GM12872 (cell line): Measurements from ENCODE around the gene CALY.

Experiments
- TF ChIP-seq, protein P1 (sequence below): IDR thresholded peaks from 3 replicates; pipeline ENCODE4 v1.5.1; 2011; ENCODE audit warnings: low read depth, mild to moderate bottlenecking, low read length, moderate library complexity; ENCODE audit not compliant: insufficient read depth

CALY gene

DNA sequence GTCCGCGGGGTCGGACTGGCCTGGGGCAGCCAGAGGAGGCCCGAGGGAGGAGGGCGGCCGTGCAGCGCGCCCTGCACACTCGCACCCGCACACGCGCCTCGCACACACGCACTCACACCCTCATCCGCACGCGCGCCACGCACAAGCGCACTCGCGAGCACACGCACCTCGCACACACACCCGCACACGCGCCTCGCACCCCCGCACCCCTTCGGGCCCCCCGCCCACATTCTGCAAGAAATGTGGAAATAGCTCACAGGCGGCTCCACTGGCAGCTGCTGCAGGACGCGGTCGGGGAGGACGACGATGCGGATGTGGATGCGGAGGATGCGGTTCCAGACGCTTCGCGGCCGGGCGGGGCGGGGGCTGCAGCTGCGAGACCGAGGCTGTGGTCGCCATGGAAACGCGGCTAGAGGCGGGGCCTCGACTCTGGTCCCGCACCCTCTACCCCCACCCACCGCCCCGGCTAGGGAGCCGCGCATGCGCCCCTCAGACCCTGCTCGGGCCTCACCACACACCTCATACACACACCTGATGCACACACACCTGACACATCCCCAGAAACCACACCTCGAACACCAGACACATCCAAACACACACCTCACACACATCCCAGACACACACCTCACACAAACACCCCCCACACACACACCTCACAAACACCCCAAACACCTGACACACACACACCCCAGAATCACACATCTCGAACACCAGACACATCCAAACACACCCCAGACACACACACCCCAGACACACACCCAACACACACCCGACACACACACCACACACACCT, at the start of gene CALY:
Gene CALY (minus strand): TSS at position 320 of the 793 bp plus-strand sequence. CDS start 7,907 bp downstream, outside the sequence.
- TF ChIP-seq, protein P1, sequence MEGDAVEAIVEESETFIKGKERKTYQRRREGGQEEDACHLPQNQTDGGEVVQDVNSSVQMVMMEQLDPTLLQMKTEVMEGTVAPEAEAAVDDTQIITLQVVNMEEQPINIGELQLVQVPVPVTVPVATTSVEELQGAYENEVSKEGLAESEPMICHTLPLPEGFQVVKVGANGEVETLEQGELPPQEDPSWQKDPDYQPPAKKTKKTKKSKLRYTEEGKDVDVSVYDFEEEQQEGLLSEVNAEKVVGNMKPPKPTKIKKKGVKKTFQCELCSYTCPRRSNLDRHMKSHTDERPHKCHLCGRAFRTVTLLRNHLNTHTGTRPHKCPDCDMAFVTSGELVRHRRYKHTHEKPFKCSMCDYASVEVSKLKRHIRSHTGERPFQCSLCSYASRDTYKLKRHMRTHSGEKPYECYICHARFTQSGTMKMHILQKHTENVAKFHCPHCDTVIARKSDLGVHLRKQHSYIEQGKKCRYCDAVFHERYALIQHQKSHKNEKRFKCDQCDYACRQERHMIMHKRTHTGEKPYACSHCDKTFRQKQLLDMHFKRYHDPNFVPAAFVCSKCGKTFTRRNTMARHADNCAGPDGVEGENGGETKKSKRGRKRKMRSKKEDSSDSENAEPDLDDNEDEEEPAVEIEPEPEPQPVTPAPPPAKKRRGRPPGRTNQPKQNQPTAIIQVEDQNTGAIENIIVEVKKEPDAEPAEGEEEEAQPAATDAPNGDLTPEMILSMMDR: no peak

- TF ChIP-seq, protein P1: no peak
Measured at GRCh38 chr10:133385214-133385613, 48.5 kb upstream of the CALY start.

GRCh38 chr10:133384071-133384470, 47.4 kb upstream of the CALY start:
- TF ChIP-seq, protein P1: no peak

GRCh38 chr10:133383551-133383950, 46.9 kb upstream of the CALY start:
- TF ChIP-seq, protein P1: no peak

GRCh38 chr10:133381036-133381435, 44.3 kb upstream of the CALY start:
- TF ChIP-seq, protein P1: no peak

DNA sequence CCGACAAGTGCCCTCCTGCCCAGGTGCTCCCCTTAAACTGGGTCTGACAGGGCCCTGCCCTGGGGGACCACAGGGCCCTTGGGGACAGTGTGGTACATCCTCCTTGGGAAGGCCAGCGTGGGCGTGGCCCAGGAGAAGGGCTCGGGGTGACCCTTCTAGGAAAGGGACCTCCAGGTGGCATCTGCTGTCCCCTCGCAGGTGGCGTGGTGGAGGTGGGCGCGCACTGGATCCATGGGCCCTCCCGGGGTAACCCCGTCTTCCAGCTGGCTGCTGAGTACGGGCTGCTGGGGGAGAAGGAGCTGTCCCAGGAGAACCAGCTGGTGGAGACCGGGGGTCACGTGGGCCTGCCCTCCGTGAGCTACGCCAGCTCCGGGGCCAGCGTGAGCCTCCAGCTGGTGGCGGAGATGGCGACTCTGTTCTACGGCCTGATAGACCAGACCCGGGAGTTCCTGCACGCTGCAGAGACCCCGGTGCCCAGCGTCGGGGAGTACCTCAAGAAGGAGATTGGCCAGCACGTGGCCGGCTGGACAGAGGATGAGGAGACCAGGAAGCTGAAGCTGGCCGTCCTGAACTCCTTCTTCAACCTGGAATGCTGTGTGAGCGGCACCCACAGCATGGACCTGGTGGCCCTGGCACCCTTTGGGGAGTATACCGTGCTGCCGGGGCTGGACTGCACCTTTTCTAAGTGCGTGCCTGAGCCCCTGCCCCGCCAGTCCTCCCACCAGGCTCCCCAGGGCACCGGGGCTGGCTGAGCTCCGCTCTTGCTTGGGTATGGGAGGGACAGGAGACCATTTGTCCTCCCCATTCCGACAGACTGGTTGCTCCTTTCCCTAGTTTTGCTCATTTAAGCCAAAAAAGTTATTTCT, 43.3 kb upstream of the CALY start:
- TF ChIP-seq, protein P1: no peak

DNA sequence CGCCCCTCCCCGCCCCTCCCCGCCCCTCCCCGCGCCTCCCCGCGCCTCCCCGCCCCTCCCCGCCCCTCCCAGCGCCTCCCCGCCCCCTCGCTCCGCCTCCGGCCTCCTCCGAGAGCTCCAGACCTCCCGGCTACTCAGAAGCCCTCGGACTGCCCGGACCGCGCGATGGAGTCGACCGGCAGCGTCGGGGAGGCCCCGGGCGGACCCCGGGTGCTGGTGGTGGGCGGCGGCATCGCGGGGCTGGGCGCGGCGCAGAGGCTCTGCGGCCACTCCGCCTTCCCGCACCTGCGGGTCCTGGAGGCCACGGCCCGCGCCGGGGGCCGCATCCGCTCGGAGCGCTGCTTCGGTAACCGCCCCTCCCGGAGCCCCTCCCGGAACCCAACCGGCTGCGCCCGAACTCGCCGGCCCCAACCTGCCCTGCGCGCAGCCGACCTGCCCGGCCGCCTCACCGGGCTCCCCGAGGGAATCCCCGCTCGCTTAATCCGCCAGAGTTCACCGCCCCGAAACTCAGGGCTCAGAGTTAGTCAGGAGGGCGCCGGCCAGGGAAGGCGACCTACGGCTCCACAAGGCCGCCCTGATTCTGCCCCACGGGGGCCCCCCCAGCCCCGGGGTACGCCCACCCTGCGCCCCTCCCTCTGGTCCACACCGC, 42.6 kb upstream of the CALY start, which contains the start of gene PAOX:
Gene PAOX (plus strand): TSS at position 111 of the 649 bp plus-strand sequence. CDS start 55 bp downstream, at position 166.
- TF ChIP-seq, protein P1: no peak
